Suprapubic skin (tissue), 4 donors: ENCODE measurements around the gene EIF4G3.

Experiments
- EP300 ChIP-seq: sonication (generic); formaldehyde crosslinking; IDR thresholded peaks from one replicate; pipeline ENCODE4 v1.6.1; 2017; ENCODE audit warnings: antibody characterized with exemption
- POLR2A ChIP-seq, 2 donors: fragments of 450-650 bp; IDR thresholded peaks; one replicate each; pipeline ENCODE4 v1.6.1; 2017; ENCODE audit warnings: antibody characterized with exemption in 2 of 2, mild to moderate bottlenecking in 2 of 2, moderate library complexity in 2 of 2
- POLR2AphosphoS5 ChIP-seq, 3 donors: sonication (generic); formaldehyde crosslinking; IDR thresholded peaks; one replicate each; pipeline ENCODE4 v1.6.1; 2017; ENCODE audit warnings: antibody characterized with exemption in 3 of 3
- TF ChIP-seq, protein P1 (sequence below), 2 donors: fragments of 200-600 bp in 1 of 2; fragments of 450-650 bp in 1 of 2; sonication (generic) in 1 of 2; IDR thresholded peaks; one replicate each; pipeline ENCODE4 v1.5.1; 2016 to 2019; ENCODE audit warnings: antibody characterized with exemption in 2 of 2, mild to moderate bottlenecking in 1 of 2, moderate library complexity in 1 of 2

DNA sequence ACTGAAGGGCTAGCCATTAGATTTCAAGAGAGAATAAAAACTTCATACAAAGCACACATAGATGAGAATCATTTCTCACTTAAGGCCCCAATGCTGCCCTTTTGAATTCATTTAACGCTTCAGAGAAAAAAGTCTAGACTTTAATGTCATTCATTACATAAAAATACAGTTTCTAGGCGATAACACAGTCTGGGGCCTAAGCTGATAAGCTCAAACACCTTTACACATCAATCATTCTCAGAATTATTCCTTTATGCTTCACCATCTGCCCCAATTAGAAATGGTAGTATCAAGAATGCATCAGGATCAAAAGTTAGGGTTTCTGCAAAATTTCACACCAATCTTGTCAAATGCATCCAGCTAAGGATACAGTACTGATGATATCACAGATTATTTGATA lies 289.5 kb downstream of the EIF4G3 start:
- TF ChIP-seq, protein P1, sequence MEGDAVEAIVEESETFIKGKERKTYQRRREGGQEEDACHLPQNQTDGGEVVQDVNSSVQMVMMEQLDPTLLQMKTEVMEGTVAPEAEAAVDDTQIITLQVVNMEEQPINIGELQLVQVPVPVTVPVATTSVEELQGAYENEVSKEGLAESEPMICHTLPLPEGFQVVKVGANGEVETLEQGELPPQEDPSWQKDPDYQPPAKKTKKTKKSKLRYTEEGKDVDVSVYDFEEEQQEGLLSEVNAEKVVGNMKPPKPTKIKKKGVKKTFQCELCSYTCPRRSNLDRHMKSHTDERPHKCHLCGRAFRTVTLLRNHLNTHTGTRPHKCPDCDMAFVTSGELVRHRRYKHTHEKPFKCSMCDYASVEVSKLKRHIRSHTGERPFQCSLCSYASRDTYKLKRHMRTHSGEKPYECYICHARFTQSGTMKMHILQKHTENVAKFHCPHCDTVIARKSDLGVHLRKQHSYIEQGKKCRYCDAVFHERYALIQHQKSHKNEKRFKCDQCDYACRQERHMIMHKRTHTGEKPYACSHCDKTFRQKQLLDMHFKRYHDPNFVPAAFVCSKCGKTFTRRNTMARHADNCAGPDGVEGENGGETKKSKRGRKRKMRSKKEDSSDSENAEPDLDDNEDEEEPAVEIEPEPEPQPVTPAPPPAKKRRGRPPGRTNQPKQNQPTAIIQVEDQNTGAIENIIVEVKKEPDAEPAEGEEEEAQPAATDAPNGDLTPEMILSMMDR (IDR thresholded peaks at IDR 0.05), result no peak
- TF ChIP-seq EP300 (no peak), POLR2A (IDR thresholded peaks at IDR 0.05) (no peak), POLR2AphosphoS5 (IDR thresholded peaks at IDR 0.05) (no peak)
